MCF 10A (cell line): ENCODE results near the gene CLEC4M. TPM values are rescaled to one million over a fixed set of nuclear protein-coding genes. Genes with fewer than 3 reads are reported as not detected.
"Not testable (repeated sequence)": the region's sequence is repeated elsewhere in the genome, so short reads cannot be mapped to it uniquely, and the experiment has no call there.

ENCODE experiments used
- BruUV-seq: library from RNA; stranded (reverse); fragments of 400-500 nt; replicated peaks from 2 replicates; lab custom pipeline; 2021; lab: Mats Ljungman, UMichigan
- CTCF ChIA-PET: fragments of 300-600 bp; sonication (Branson Sonifier 250); formaldehyde crosslinking; extraction: SDS; loops from one replicate; lab custom pipeline; 2021; ENCODE audit warnings: antibody characterized with exemption, inconsistent platforms; lab: Yijun Ruan, JAX
- POLR2A ChIA-PET: fragments of 300-600, 350-650 bp; sonication (Branson Sonifier 250); formaldehyde crosslinking; extraction: SDS; loops from one replicate; lab custom pipeline; 2020; ENCODE audit warnings: antibody characterized with exemption, inconsistent platforms; lab: Yijun Ruan, JAX
- DNase-seq: peaks from one replicate; pipeline ENCODE4 v3.0.0-alpha.2; 2018; ENCODE audit not compliant: unreplicated experiment
- H3K27ac Mint-ChIP-seq: one replicate; pipeline ENCODE4 v1.8.0; 2022; ENCODE audit warnings: mild to moderate bottlenecking, low read depth, mixed read lengths; ENCODE audit not compliant: unreplicated experiment
- H3K27me3 Mint-ChIP-seq: one replicate; pipeline ENCODE4 v1.8.0; 2022; ENCODE audit warnings: mixed read lengths; ENCODE audit not compliant: insufficient read depth, unreplicated experiment
- H3K36me3 Mint-ChIP-seq: one replicate; pipeline ENCODE4 v1.8.0; 2022; ENCODE audit warnings: mild to moderate bottlenecking, moderate library complexity, mixed read lengths; ENCODE audit not compliant: insufficient read depth, unreplicated experiment
- H3K4me1 Mint-ChIP-seq: one replicate; pipeline ENCODE4 v1.8.0; 2022; ENCODE audit warnings: mixed read lengths; ENCODE audit not compliant: insufficient read depth, unreplicated experiment
- H3K4me3 Mint-ChIP-seq: one replicate; pipeline ENCODE4 v1.8.0; 2022; ENCODE audit warnings: mild to moderate bottlenecking, moderate library complexity, mixed read lengths; ENCODE audit not compliant: unreplicated experiment
- H3K9me3 Mint-ChIP-seq: one replicate; pipeline ENCODE4 v1.8.0; 2022; ENCODE audit warnings: mixed read lengths; ENCODE audit not compliant: unreplicated experiment
- CTCF ChIP-seq: fragments of 200-600 bp; IDR thresholded peaks from one replicate; pipeline ENCODE4 v1.8.0; 2022; ENCODE audit warnings: antibody characterized with exemption, mild to moderate bottlenecking; ENCODE audit not compliant: unreplicated experiment
- intact Hi-C: fragments of 100-400 bp; cut with micrococcal nuclease; formaldehyde crosslinking; loops from 2 replicates; pipeline ENCODE4 v1.14.1; 2022
- total RNA-seq: library from RNA; stranded (reverse); gene quantifications from 2 replicates; pipeline ENCODE4 v1.2.3, GENCODE V29; 2022

Gene CLEC4M
- total RNA-seq, 1 experiment from 2014 or later = not detected

GRCh38 chr19:7811989-7812388 lies 48.9 kb downstream of the CLEC4M start:
- intact Hi-C loops = no loop called here
- Mint-ChIP-seq H3K9me3 (peaks cover 12% of the 10 kb centered on the region), H3K27me3 (no peaks in the 10 kb centered on the region), H3K27ac (no peak overlapping the region), H3K4me1 (no peaks in the 10 kb centered on the region), H3K4me3 (no peak overlapping the region), H3K36me3 (no peaks in the 10 kb centered on the region)
- BruUV-seq = no TSS peak
- ChIA-PET CTCF (interaction anchor here (0.7 to 2.3 kb wide), 4 partner anchors 9 to 444 kb away, joined by 3 to 11 read pairs (median 4); no protein-coding TSS in a partner anchor), POLR2A (interaction anchor here (1.3 kb wide), 2 partner anchors 9 to 19 kb away, joined by 5 read pairs; no protein-coding TSS in a partner anchor)
- TF ChIP-seq CTCF = no peak
- no peak for DNase-seq

- intact Hi-C loops = no loop called here
- no peaks in the 10 kb centered on the region for H3K4me1 Mint-ChIP-seq
- ChIA-PET CTCF (no interaction called here), POLR2A (no interaction called here)
- peaks cover 16% of the 10 kb centered on the region for H3K27me3 Mint-ChIP-seq
- H3K36me3 Mint-ChIP-seq = no peaks in the 10 kb centered on the region
- no peak overlapping the region for H3K4me3 Mint-ChIP-seq
- no TSS peak for BruUV-seq
- no peak overlapping the region for H3K27ac Mint-ChIP-seq
- no peak for DNase-seq
- TF ChIP-seq CTCF = no peak
- peaks cover 13% of the 10 kb centered on the region for H3K9me3 Mint-ChIP-seq
These were observed 52.3 kb downstream of the CLEC4M start for GRCh38 chr19:7815325-7815724.

GRCh38 chr19:7816040-7816439 lies 53.0 kb downstream of the CLEC4M start:
- BruUV-seq, CTCF ChIA-PET, POLR2A ChIA-PET, intact Hi-C loops, H3K4me3 Mint-ChIP-seq, H3K27ac Mint-ChIP-seq, H3K4me1 Mint-ChIP-seq, H3K36me3 Mint-ChIP-seq, DNase-seq: not testable (repeated sequence)
- H3K9me3 Mint-ChIP-seq = peaks cover 13% of the 10 kb centered on the region
- peaks cover 21% of the 10 kb centered on the region for H3K27me3 Mint-ChIP-seq

- H3K4me1 Mint-ChIP-seq = no peaks in the 10 kb centered on the region
- intact Hi-C loops = no loop called here
- no peak overlapping the region for H3K4me3 Mint-ChIP-seq
These were observed 54.8 kb downstream of the CLEC4M start for GRCh38 chr19:7817801-7818200.

More at GRCh38 chr19:7817801-7818200, 54.8 kb downstream of the CLEC4M start:
- H3K36me3 Mint-ChIP-seq = no peaks in the 10 kb centered on the region
- BruUV-seq = no TSS peak
- peaks cover 13% of the 10 kb centered on the region for H3K9me3 Mint-ChIP-seq
- H3K27me3 Mint-ChIP-seq = peaks cover 21% of the 10 kb centered on the region
- H3K27ac Mint-ChIP-seq = no peak overlapping the region
- ChIA-PET CTCF (interaction anchor here (0.5 to 1.3 kb wide), 4 partner anchors 17 to 472 kb away, joined by 3 to 5 read pairs (median 4); no protein-coding TSS in a partner anchor), POLR2A (no interaction called here)
- TF ChIP-seq CTCF = no peak
- no peak for DNase-seq
